Measurements from ENCODE around the gene TLCD2. TPM values are rescaled to one million over a fixed set of nuclear protein-coding genes. Genes with fewer than 3 reads are reported as not detected.
A peak's percentile ranks its signal among the peaks of the same experiment; 100 is the strongest.

The TLCD2 gene
- total RNA-seq, 1 donor from 2014 or later, result 12.7 TPM

DNA sequence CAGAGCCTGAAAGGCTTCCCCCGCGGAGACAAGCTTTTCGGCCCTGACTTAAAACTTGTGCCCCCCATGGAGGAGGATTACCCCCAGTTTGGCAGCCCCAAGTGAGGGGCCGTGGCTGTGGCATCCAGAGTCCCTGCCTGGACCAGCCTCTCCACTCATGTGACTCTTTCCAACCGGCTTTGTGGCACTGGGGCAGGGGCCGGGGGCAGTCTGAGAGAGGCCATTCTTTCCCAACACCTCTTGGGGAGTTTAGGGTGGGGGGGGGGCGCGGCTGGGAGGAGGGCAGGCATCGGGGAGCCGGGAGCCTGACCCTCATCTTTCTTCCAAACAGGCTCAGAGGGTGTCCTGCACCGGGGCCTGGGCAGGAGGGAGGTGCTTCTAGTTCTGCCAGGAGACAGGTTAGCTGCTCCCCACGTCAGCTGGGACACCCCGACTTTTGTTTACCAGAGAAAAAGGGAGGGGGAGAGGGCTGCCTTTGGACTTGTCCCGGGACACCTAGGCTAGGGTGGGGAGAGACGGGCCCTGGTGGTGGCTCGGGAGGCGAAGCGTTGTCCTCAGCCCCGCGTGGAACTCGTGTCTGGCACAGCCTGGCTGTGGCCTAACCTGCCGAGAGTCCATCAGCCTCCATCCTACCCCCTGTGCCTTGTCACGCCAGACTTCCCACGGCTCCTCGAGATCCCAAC, 44.4 kb upstream of the TLCD2 start:
- Histone ChIP-seq H3K9me3 (no peaks in the 10 kb centered on the region), H3K4me3 (peak overlapping the region; percentile 3), H3K27me3 (no peaks in the 10 kb centered on the region), H3K4me1 (peaks cover 21% of the 10 kb centered on the region), H3K27ac (peak overlapping the region; percentile 30), H3K36me3 (no peaks in the 10 kb centered on the region)
- no peak for TF ChIP-seq CTCF (IDR thresholded peaks at IDR 0.05)
- DNase-seq (peak; percentile 68), ATAC-seq (no peak)
- intact Hi-C loops (cut with DNase I), result no loop called here

DNA sequence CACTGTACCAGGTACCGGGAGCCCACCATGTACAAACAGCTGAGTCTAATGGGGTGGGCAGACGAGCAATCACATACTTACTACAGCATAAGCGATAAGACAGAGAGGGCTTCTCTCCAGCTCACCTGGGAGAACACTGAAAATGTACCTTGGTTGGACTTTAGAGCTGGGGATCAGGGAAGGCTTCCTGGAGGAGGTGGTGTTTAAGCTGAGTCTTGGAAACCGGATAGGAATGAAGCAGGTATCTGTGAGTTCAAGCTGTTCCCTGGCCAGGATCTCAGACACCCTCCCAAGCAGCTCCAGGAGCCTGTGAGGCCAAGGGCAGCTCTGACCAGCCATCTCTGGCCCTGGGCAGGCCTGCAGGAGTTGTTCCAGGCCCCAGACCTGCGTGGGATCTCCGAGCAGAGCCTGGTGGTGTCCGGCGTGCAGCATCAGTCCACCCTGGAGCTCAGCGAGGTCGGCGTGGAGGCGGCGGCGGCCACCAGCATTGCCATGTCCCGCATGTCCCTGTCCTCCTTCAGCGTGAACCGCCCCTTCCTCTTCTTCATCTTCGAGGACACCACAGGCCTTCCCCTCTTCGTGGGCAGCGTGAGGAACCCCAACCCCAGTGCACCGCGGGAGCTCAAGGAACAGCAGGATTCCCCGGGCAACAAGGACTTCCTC, 43.7 kb upstream of the TLCD2 start:
- peak; percentile 73 for DNase-seq
- intact Hi-C loops (cut with DNase I), result no loop called here
- Histone ChIP-seq H3K27me3 (no peaks in the 10 kb centered on the region), H3K27ac (peak overlapping the region; percentile 30), H3K36me3 (no peaks in the 10 kb centered on the region), H3K9me3 (no peaks in the 10 kb centered on the region), H3K4me1 (peaks cover 21% of the 10 kb centered on the region), H3K4me3 (peak overlapping the region; percentile 37)
- TF ChIP-seq CTCF (IDR thresholded peaks at IDR 0.05), result no peak
- ATAC-seq, result no peak

DNA sequence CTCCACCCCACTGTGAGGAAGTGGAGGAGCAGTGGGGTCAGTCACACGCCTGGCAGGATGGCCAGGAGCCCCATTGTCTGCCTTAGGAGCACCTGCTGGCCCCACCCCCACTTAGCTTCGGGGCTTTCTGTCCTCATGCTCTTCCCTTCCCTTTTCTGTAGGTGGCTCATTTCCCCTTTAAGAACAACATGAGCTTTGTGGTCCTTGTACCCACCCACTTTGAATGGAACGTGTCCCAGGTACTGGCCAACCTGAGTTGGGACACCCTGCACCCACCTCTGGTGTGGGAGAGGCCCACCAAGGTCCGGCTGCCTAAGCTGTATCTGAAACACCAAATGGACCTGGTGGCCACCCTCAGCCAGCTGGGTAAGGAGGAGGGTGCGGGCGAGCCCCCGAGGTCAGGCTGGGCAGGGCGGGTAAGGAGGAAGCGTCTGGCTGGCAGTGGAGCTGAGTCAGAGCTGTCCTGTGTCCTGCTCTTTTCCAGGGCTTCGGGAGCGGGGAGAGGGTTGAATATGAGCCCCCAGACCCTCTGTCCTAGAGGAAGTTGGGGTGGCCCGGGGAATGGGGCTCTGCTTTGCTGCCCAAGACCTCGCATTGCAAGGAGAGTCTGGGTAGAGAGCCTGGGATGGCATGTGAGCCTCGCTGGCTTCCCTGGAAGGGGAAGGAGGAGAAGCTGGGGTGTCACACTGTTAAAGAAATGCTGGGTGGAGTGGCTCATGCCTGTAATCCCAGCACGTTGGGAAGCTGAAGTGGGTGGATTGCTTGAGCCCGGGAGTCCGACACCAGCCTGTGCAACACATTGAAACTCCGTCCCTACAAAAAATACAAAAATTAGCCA, 42.5 kb upstream of the TLCD2 start:
- intact Hi-C loops (cut with DNase I), result no loop called here
- peak overlapping the region; percentile 37 for H3K4me3 ChIP-seq
- ATAC-seq (peak; percentile 76), DNase-seq (peak; percentile 89)
- TF ChIP-seq CTCF (IDR thresholded peaks at IDR 0.05), result peak; percentile 7
- H3K9me3 ChIP-seq, result no peaks in the 10 kb centered on the region
- no peaks in the 10 kb centered on the region for H3K27me3 ChIP-seq
- H3K27ac ChIP-seq, result peak overlapping the region; percentile 82
- peaks cover 22% of the 10 kb centered on the region for H3K4me1 ChIP-seq
- H3K36me3 ChIP-seq, result no peaks in the 10 kb centered on the region

DNA sequence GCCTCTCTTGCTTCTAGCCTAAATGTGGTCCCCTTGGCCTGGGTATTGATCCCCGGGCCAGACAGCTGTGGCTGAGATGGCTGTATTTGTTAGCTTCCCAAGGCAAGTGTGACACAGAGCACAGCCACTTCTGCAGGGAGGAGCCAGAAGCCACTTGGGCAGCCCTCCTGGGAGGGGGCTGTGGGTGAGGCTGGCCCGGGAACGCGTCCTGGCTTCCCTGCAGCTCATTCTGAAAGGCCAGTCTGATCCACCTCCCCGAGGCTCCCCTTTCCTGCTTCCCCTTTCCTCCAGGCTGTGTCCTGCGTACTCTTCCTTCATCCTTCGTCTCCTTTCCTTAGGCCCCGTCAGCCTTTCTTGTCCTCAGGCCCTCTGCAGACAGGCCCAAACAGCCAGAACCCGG, 40.5 kb upstream of the TLCD2 start:
- intact Hi-C loops (cut with DNase I), result no loop called here
- Histone ChIP-seq H3K27ac (peak overlapping the region; percentile 82), H3K27me3 (no peaks in the 10 kb centered on the region), H3K4me3 (no peak overlapping the region), H3K9me3 (no peaks in the 10 kb centered on the region), H3K4me1 (peaks cover 39% of the 10 kb centered on the region), H3K36me3 (no peaks in the 10 kb centered on the region)
- DNase-seq, result peak; percentile 79
- ATAC-seq, result peak; percentile 18
- no peak for TF ChIP-seq CTCF (IDR thresholded peaks at IDR 0.05)

- DNase-seq (peak; percentile 94), ATAC-seq (peak; percentile 92)
- intact Hi-C loops (cut with DNase I), result no loop called here
- H3K36me3 ChIP-seq, result no peaks in the 10 kb centered on the region
- TF ChIP-seq CTCF (IDR thresholded peaks at IDR 0.05), result no peak
- no peaks in the 10 kb centered on the region for H3K27me3 ChIP-seq
- no peaks in the 10 kb centered on the region for H3K9me3 ChIP-seq
- H3K4me1 ChIP-seq, result peaks cover 36% of the 10 kb centered on the region
- no peak overlapping the region for H3K4me3 ChIP-seq
- peak overlapping the region; percentile 78 for H3K27ac ChIP-seq
Measured at GRCh38 chr17:1746975-1747543, 36.9 kb upstream of the TLCD2 start.
